OCI-LY7 (cell line): ENCODE results near the gene HCFC2.

ENCODE experiments used
- EZH2phosphoT487 ChIP-seq: fragments of 200-600 bp; sonication (generic); IDR thresholded peaks from 2 replicates; pipeline ENCODE4 v1.6.1; 2018; ENCODE audit warnings: low read depth, borderline replicate concordance, mild to moderate bottlenecking, mixed run types, antibody characterized with exemption, low read length, moderate library complexity, mixed read lengths
- TF ChIP-seq, protein P1 (sequence below): fragments of 200-600 bp; sonication (generic); conservative IDR thresholded peaks from 2 replicates; pipeline ENCODE4 v1.5.1; 2014; ENCODE audit warnings: mild to moderate bottlenecking, antibody characterized with exemption, low read length, moderate library complexity, mixed read lengths

DNA sequence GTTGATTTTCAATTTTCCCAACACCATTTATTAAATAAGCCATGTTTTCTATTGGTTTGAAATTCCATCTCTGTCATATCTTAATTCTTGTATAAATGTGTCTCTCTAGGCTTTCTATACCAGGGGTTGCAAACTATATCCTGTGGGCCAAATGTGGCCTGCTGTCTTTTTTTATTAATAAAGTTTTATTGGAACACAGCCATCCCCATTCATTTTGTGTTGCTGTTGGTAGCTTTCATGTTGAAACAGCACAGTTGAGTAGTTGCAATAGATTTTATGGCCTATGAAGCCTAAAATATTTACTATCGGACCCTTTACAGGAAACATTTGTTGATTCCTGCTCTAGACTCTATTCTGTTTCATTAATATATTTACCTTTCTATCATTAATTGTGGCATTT is 9.4 kb downstream of the HCFC2 start:
- TF ChIP-seq, protein P1, sequence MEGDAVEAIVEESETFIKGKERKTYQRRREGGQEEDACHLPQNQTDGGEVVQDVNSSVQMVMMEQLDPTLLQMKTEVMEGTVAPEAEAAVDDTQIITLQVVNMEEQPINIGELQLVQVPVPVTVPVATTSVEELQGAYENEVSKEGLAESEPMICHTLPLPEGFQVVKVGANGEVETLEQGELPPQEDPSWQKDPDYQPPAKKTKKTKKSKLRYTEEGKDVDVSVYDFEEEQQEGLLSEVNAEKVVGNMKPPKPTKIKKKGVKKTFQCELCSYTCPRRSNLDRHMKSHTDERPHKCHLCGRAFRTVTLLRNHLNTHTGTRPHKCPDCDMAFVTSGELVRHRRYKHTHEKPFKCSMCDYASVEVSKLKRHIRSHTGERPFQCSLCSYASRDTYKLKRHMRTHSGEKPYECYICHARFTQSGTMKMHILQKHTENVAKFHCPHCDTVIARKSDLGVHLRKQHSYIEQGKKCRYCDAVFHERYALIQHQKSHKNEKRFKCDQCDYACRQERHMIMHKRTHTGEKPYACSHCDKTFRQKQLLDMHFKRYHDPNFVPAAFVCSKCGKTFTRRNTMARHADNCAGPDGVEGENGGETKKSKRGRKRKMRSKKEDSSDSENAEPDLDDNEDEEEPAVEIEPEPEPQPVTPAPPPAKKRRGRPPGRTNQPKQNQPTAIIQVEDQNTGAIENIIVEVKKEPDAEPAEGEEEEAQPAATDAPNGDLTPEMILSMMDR, result no peak
- TF ChIP-seq EZH2phosphoT487, result no peak
